ENCODE measurements around the gene DRG2.

GRCh38 chr17:18039535-18040260 lies 48.0 kb upstream of the DRG2 start:
- TF ChIP-seq, protein P1, sequence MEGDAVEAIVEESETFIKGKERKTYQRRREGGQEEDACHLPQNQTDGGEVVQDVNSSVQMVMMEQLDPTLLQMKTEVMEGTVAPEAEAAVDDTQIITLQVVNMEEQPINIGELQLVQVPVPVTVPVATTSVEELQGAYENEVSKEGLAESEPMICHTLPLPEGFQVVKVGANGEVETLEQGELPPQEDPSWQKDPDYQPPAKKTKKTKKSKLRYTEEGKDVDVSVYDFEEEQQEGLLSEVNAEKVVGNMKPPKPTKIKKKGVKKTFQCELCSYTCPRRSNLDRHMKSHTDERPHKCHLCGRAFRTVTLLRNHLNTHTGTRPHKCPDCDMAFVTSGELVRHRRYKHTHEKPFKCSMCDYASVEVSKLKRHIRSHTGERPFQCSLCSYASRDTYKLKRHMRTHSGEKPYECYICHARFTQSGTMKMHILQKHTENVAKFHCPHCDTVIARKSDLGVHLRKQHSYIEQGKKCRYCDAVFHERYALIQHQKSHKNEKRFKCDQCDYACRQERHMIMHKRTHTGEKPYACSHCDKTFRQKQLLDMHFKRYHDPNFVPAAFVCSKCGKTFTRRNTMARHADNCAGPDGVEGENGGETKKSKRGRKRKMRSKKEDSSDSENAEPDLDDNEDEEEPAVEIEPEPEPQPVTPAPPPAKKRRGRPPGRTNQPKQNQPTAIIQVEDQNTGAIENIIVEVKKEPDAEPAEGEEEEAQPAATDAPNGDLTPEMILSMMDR (IDR thresholded peaks at IDR 0.05; ENCODE audit: insufficient read depth, low read length) = no peak
- TF ChIP-seq REST (IDR thresholded peaks at IDR 0.05; ENCODE audit: insufficient replicate concordance, low read depth) (no peak), POLR2AphosphoS5 (IDR thresholded peaks at IDR 0.05; ENCODE audit: low read depth) (no peak)

Data from HL-60 (cell line).